ENCODE data around the gene CASP8.
"Not testable (repeated sequence)": the region's sequence is repeated elsewhere in the genome, so short reads cannot be mapped to it uniquely, and the experiment has no call there.

CASP8 gene

GRCh38 chr2:201269764-201270163 lies 9.4 kb downstream of the CASP8 start:
- no peak for DNase-seq (ENCODE audit: low read depth, low spot score)

GRCh38 chr2:201270293-201271001 lies 10.1 kb downstream of the CASP8 start:
- DNase-seq (ENCODE audit: low read depth, low spot score) = no peak

- DNase-seq (ENCODE audit: low read depth, low spot score) = no peak
Observed at GRCh38 chr2:201271917-201272316, 11.6 kb downstream of the CASP8 start.

GRCh38 chr2:201273330-201273983 lies 13.1 kb downstream of the CASP8 start:
- DNase-seq (ENCODE audit: low read depth, low spot score) = no peak

GRCh38 chr2:201275069-201275468 lies 14.7 kb downstream of the CASP8 start:
- DNase-seq (ENCODE audit: low read depth, low spot score) = no peak

- no peak for DNase-seq (ENCODE audit: low read depth, low spot score)
Observed at GRCh38 chr2:201275990-201276389, 15.7 kb downstream of the CASP8 start.

GRCh38 chr2:201276511-201276910 lies 16.2 kb downstream of the CASP8 start:
- no peak for DNase-seq (ENCODE audit: low read depth, low spot score)

- no peak for DNase-seq (ENCODE audit: low read depth, low spot score)
Observed at GRCh38 chr2:201279079-201279478, 18.7 kb downstream of the CASP8 start.

GRCh38 chr2:201280191-201281040 lies 20.1 kb downstream of the CASP8 start:
- no peak for DNase-seq (ENCODE audit: low read depth, low spot score)

GRCh38 chr2:201285499-201285898 lies 25.2 kb downstream of the CASP8 start:
- no peak for DNase-seq (ENCODE audit: low read depth, low spot score)

GRCh38 chr2:201290457-201291148 lies 30.3 kb downstream of the CASP8 start:
- not testable (repeated sequence) for DNase-seq (ENCODE audit: low read depth, low spot score)

- peak; percentile 37 for DNase-seq (ENCODE audit: low read depth, low spot score)
Observed at GRCh38 chr2:201298462-201299052, 38.2 kb downstream of the CASP8 start.

- DNase-seq (ENCODE audit: low read depth, low spot score) = not testable (repeated sequence)
Observed at GRCh38 chr2:201299929-201300328, 39.6 kb downstream of the CASP8 start.

- no peak for DNase-seq (ENCODE audit: low read depth, low spot score)
Observed at GRCh38 chr2:201307876-201308275, 47.5 kb downstream of the CASP8 start.

GRCh38 chr2:201308914-201309313 lies 48.6 kb downstream of the CASP8 start:
- DNase-seq (ENCODE audit: low read depth, low spot score) = no peak

- DNase-seq (ENCODE audit: low read depth, low spot score) = no peak
Observed at GRCh38 chr2:201313362-201313761, 53.0 kb downstream of the CASP8 start.

- peak; percentile 4 for DNase-seq (ENCODE audit: low read depth, low spot score)
Observed at GRCh38 chr2:201319511-201319910, 59.2 kb downstream of the CASP8 start.

GRCh38 chr2:201320257-201320656 lies 59.9 kb downstream of the CASP8 start:
- DNase-seq (ENCODE audit: low read depth, low spot score) = no peak

GRCh38 chr2:201320701-201321100 lies 60.4 kb downstream of the CASP8 start:
- DNase-seq (ENCODE audit: low read depth, low spot score) = no peak

- no peak for DNase-seq (ENCODE audit: low read depth, low spot score)
Observed at GRCh38 chr2:201322772-201323171, 62.4 kb downstream of the CASP8 start.

- no peak for DNase-seq (ENCODE audit: low read depth, low spot score)
Observed at GRCh38 chr2:201327678-201328077, 67.3 kb downstream of the CASP8 start.

All from astrocyte of the hippocampus (primary cell).